Loucy (cell line): ENCODE data around the gene FHIP2A.

Experiments
- H2AFZ ChIP-seq: fragments of 200-600 bp; sonication (generic); 2 replicates; pipeline ENCODE4 v1.6.0; 2016; ENCODE audit warnings: antibody characterized with exemption, mild to moderate bottlenecking, low read length, moderate library complexity
- H3F3A ChIP-seq: fragments of 200-600 bp; 2 replicates; pipeline ENCODE4 v1.6.0; 2016; ENCODE audit warnings: antibody characterized with exemption, low read depth, mild to moderate bottlenecking
- H3K27me3 ChIP-seq: fragments of 200-600 bp; sonication (generic); 2 replicates; pipeline ENCODE4 v1.6.1; 2014; ENCODE audit warnings: low read length, mild to moderate bottlenecking; ENCODE audit not compliant: insufficient read depth, poor library complexity, severe bottlenecking
- H3K36me3 ChIP-seq: fragments of 200-600 bp; sonication (generic); 2 replicates; pipeline ENCODE4 v1.6.1; 2016; ENCODE audit warnings: low read length; ENCODE audit not compliant: insufficient read depth
- H3K4me1 ChIP-seq: fragments of 200-600 bp; sonication (generic); 2 replicates; pipeline ENCODE4 v1.5.1; 2014; ENCODE audit warnings: low read length, mild to moderate bottlenecking; ENCODE audit not compliant: insufficient read depth, poor library complexity, severe bottlenecking
- H3K4me2 ChIP-seq: fragments of 200-600 bp; sonication (generic); 2 replicates; pipeline ENCODE4 v1.6.0; 2014; ENCODE audit warnings: antibody characterized with exemption, low read length, low read depth, mild to moderate bottlenecking; ENCODE audit not compliant: poor library complexity, severe bottlenecking
- H3K4me3 ChIP-seq: fragments of 200-600 bp; sonication (generic); 2 replicates; pipeline ENCODE4 v1.5.1; 2014; ENCODE audit warnings: low read length, mild to moderate bottlenecking, mixed read lengths; ENCODE audit not compliant: poor library complexity, severe bottlenecking
- H3K79me2 ChIP-seq: fragments of 200-600 bp; sonication (generic); 2 replicates; pipeline ENCODE4 v1.6.1; 2014; ENCODE audit warnings: low read length; ENCODE audit not compliant: insufficient read depth
- H3K9ac ChIP-seq: fragments of 200-600 bp; sonication (generic); 2 replicates; pipeline ENCODE4 v1.6.0; 2014; ENCODE audit warnings: mild to moderate bottlenecking, low read depth, low read length, moderate library complexity; ENCODE audit not compliant: poor library complexity, severe bottlenecking
- H3K9me2 ChIP-seq: fragments of 200-600 bp; sonication (generic); replicated peaks from 2 replicates; pipeline ENCODE4 v1.6.1; 2016; ENCODE audit warnings: low read depth, low read length, mixed read lengths
- H3K9me3 ChIP-seq: fragments of 200-600 bp; sonication (generic); 2 replicates; pipeline ENCODE4 v1.6.1; 2014; ENCODE audit warnings: mild to moderate bottlenecking, antibody characterized with exemption, low read length, low read depth; ENCODE audit not compliant: insufficient read depth
- H4K20me1 ChIP-seq: fragments of 200-600 bp; sonication (generic); 2 replicates; pipeline ENCODE4 v1.6.0; 2014; ENCODE audit warnings: antibody characterized with exemption, low read length, mild to moderate bottlenecking; ENCODE audit not compliant: insufficient read depth, poor library complexity, severe bottlenecking
- CTCF ChIP-seq: fragments of 200-600 bp; sonication (generic); conservative IDR thresholded peaks from 2 replicates; pipeline ENCODE4 v1.5.1; 2014; ENCODE audit warnings: mild to moderate bottlenecking, antibody characterized with exemption, low read length
- EZH2phosphoT487 ChIP-seq: fragments of 200-600 bp; IDR thresholded peaks from 2 replicates; pipeline ENCODE4 v1.6.1; 2018; ENCODE audit warnings: antibody characterized with exemption, mild to moderate bottlenecking, moderate library complexity, borderline replicate concordance

Gene FHIP2A

GRCh38 chr10:114777415-114777814 lies 44.2 kb upstream of the FHIP2A start:
- Histone ChIP-seq H3F3A (no peaks in the 10 kb centered on the region), H2AFZ (no peak overlapping the region), H3K9me2 (no peaks in the 10 kb centered on the region), H3K4me3 (no peak overlapping the region), H4K20me1 (peaks cover 38% of the 10 kb centered on the region), H3K4me1 (peaks cover 31% of the 10 kb centered on the region), H3K9me3 (no peaks in the 10 kb centered on the region), H3K4me2 (no peak overlapping the region), H3K79me2 (peaks cover 61% of the 10 kb centered on the region), H3K36me3 (peaks cover 51% of the 10 kb centered on the region), H3K9ac (no peak overlapping the region), H3K27me3 (no peaks in the 10 kb centered on the region)
- no peak for TF ChIP-seq CTCF
- TF ChIP-seq EZH2phosphoT487: no peak

GRCh38 chr10:114779803-114780576 lies 41.6 kb upstream of the FHIP2A start:
- Histone ChIP-seq H3K9me3 (no peaks in the 10 kb centered on the region), H4K20me1 (peaks cover 40% of the 10 kb centered on the region), H3K9ac (peak overlapping the region; percentile 26), H3K4me2 (peak overlapping the region; percentile 33), H3K4me3 (no peak overlapping the region), H3K9me2 (no peaks in the 10 kb centered on the region), H3F3A (no peaks in the 10 kb centered on the region), H3K79me2 (peaks cover 61% of the 10 kb centered on the region), H3K36me3 (peaks cover 59% of the 10 kb centered on the region), H3K27me3 (no peaks in the 10 kb centered on the region), H2AFZ (no peak overlapping the region), H3K4me1 (peaks cover 28% of the 10 kb centered on the region)
- TF ChIP-seq CTCF (no peak), EZH2phosphoT487 (no peak)

- Histone ChIP-seq H3K9ac (peak overlapping the region; percentile 26), H3K9me3 (no peaks in the 10 kb centered on the region), H3F3A (no peaks in the 10 kb centered on the region), H3K27me3 (no peaks in the 10 kb centered on the region), H3K4me1 (peaks cover 28% of the 10 kb centered on the region), H3K4me2 (peak overlapping the region; percentile 33), H2AFZ (no peak overlapping the region), H3K36me3 (peaks cover 59% of the 10 kb centered on the region), H3K4me3 (no peak overlapping the region), H3K79me2 (peaks cover 64% of the 10 kb centered on the region), H4K20me1 (peaks cover 44% of the 10 kb centered on the region), H3K9me2 (no peaks in the 10 kb centered on the region)
- TF ChIP-seq CTCF (no peak), EZH2phosphoT487 (no peak)
Observed at GRCh38 chr10:114780577-114781184, 40.9 kb upstream of the FHIP2A start.
